ENCODE measurements around the gene LMBR1L. TPM values are rescaled to one million over a fixed set of nuclear protein-coding genes. Genes with fewer than 3 reads are reported as not detected.
A peak's percentile ranks its signal among the peaks of the same experiment; 100 is the strongest.

LMBR1L gene
- total and polyA plus RNA-seq, 2 of the 13 experiments (the other 11 are each of a cell fraction or from before 2014, with no cell fraction given): 12.2 to 65.9 TPM

DNA sequence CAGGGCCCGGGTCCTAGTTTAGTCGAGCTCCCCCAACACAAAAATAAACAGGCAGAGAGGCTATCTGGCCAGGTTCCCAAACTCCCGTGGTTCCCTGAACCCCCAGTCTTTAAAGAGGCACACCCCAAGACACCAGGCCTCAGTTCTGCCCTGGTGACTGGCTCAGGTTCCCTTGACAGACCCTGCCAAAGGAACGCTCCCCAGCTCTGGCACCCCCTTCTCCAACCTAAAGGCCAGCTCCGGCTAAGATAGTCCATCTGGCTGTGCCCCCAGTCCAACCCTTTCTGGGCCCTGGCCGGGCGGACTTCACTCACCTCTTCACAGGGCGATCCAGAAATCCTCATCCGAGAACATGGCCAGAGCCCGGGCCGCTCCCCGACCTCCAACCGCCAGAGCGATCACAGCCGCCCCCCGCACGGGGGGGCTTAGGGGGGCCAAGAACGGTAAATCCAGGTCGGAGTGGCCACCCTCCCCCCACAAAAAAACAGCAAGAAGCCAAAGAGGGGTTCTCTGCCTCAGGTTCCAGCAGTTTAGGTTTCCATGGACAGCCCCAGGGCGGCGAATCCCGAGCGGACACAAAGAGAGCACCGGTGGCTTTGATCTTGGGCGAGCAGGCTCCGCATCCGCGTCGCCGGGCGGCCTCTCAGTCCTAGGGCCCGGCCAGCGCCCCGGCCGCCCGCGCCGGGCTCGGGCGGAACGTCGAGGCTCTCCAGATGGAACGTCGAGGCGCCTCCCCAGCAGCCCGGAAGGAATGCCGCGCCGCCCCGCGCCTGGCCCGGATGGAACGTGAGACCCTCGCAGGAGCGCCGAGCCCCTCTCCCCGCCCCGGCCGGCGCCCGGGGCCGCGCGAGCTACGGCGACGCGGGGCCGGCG is 51.1 kb downstream of the LMBR1L start (continued):
- TF ChIP-seq SPEN (CRISPR knock-in tag; IDR thresholded peaks at IDR 0.05; ENCODE audit: low read depth) (no peak), ELF4 (CRISPR knock-in tag; IDR thresholded peaks at IDR 0.05; ENCODE audit: borderline replicate concordance) (0 out of 2 replicates have a peak, but pooled peaks have one; percentile 3), SMYD3 (CRISPR knock-in tag; IDR thresholded peaks at IDR 0.05) (no peak), PRPF4 (IDR thresholded peaks at IDR 0.05; ENCODE audit: low read depth, low read length, poor library complexity, severe bottlenecking) (no peak), ATAD3A (CRISPR knock-in tag; IDR thresholded peaks at IDR 0.05) (no peak), AGO1 (IDR thresholded peaks at IDR 0.05; ENCODE audit: low read depth, low read length, poor library complexity, severe bottlenecking) (peak; percentile 14), ZMAT3 (CRISPR knock-in tag; conservative IDR thresholded peaks at IDR 0.05) (0 out of 2 replicates have a peak, but pooled peaks have one; percentile 27), ZNF441 (CRISPR knock-in tag; IDR thresholded peaks at IDR 0.05; ENCODE audit: borderline replicate concordance) (no peak), NCOA1 (CRISPR knock-in tag; IDR thresholded peaks at IDR 0.05) (no peak), ZNF558 (CRISPR knock-in tag; IDR thresholded peaks at IDR 0.05; ENCODE audit: borderline replicate concordance) (no peak), ZNF446 (CRISPR knock-in tag; IDR thresholded peaks at IDR 0.05) (0 out of 2 replicates have a peak, but pooled peaks have one; percentile 40), ZNF670 (CRISPR knock-in tag; IDR thresholded peaks at IDR 0.05; ENCODE audit: borderline replicate concordance) (no peak), KAT8 (CRISPR knock-in tag; IDR thresholded peaks at IDR 0.05) (no peak), RARG (CRISPR knock-in tag; IDR thresholded peaks at IDR 0.05; ENCODE audit: low read depth) (no peak), ZNF225 (CRISPR knock-in tag; IDR thresholded peaks at IDR 0.05) (no peak), ISX (CRISPR knock-in tag; conservative IDR thresholded peaks at IDR 0.05) (no peak), RARA (CRISPR knock-in tag; IDR thresholded peaks at IDR 0.05) (no peak), ELF3 (CRISPR knock-in tag; IDR thresholded peaks at IDR 0.05) (no peak), ZNF747 (CRISPR knock-in tag; IDR thresholded peaks at IDR 0.05; ENCODE audit: borderline replicate concordance) (no peak), CC2D1A (CRISPR knock-in tag; IDR thresholded peaks at IDR 0.05) (no peak), ZBTB7A (CRISPR knock-in tag; IDR thresholded peaks at IDR 0.05) (no peak), ZNF781 (CRISPR knock-in tag; IDR thresholded peaks at IDR 0.05; ENCODE audit: borderline replicate concordance, not compliant biosample characterization) (no peak)
- TF ChIP-seq, protein P1, sequence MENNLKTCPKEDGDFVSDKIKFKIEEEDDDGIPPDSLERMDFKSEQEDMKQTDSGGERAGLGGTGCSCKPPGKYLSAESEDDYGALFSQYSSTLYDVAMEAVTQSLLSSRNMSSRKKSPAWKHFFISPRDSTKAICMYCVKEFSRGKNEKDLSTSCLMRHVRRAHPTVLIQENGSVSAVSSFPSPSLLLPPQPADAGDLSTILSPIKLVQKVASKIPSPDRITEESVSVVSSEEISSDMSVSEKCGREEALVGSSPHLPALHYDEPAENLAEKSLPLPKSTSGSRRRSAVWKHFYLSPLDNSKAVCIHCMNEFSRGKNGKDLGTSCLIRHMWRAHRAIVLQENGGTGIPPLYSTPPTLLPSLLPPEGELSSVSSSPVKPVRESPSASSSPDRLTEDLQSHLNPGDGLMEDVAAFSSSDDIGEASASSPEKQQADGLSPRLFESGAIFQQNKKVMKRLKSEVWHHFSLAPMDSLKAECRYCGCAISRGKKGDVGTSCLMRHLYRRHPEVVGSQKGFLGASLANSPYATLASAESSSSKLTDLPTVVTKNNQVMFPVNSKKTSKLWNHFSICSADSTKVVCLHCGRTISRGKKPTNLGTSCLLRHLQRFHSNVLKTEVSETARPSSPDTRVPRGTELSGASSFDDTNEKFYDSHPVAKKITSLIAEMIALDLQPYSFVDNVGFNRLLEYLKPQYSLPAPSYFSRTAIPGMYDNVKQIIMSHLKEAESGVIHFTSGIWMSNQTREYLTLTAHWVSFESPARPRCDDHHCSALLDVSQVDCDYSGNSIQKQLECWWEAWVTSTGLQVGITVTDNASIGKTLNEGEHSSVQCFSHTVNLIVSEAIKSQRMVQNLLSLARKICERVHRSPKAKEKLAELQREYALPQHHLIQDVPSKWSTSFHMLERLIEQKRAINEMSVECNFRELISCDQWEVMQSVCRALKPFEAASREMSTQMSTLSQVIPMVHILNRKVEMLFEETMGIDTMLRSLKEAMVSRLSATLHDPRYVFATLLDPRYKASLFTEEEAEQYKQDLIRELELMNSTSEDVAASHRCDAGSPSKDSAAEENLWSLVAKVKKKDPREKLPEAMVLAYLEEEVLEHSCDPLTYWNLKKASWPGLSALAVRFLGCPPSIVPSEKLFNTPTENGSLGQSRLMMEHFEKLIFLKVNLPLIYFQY (CRISPR knock-in tag; IDR thresholded peaks at IDR 0.05; ENCODE audit: borderline replicate concordance): 0 out of 2 replicates have a peak, but pooled peaks have one; percentile 37
- TF ChIP-seq, protein P2, sequence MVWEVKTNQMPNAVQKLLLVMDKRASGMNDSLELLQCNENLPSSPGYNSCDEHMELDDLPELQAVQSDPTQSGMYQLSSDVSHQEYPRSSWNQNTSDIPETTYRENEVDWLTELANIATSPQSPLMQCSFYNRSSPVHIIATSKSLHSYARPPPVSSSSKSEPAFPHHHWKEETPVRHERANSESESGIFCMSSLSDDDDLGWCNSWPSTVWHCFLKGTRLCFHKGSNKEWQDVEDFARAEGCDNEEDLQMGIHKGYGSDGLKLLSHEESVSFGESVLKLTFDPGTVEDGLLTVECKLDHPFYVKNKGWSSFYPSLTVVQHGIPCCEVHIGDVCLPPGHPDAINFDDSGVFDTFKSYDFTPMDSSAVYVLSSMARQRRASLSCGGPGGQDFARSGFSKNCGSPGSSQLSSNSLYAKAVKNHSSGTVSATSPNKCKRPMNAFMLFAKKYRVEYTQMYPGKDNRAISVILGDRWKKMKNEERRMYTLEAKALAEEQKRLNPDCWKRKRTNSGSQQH (CRISPR knock-in tag; IDR thresholded peaks at IDR 0.05; ENCODE audit: low read depth): no peak
